ENCODE results near the gene ADORA2A.

ADORA2A gene

DNA sequence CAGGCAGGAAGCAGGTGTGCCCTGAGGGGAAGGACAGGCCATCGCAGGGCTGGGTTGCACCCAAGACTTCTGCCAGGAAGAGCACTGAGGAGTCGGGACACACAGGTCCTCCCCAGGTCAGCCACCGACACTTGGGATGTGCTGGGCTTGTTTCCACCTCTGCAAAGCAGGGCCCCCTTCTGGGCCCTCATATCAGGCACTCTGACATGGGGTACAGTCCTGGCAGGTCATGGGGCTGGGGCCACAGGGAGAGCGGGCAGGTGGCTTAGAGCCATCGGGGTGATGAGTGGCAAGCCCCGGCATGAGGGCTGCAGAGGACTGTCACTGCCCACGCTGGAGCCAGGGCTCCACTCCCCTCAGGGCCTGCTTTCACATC lies 7.9 kb upstream of the ADORA2A start:
- DNase-seq = no peak

DNA sequence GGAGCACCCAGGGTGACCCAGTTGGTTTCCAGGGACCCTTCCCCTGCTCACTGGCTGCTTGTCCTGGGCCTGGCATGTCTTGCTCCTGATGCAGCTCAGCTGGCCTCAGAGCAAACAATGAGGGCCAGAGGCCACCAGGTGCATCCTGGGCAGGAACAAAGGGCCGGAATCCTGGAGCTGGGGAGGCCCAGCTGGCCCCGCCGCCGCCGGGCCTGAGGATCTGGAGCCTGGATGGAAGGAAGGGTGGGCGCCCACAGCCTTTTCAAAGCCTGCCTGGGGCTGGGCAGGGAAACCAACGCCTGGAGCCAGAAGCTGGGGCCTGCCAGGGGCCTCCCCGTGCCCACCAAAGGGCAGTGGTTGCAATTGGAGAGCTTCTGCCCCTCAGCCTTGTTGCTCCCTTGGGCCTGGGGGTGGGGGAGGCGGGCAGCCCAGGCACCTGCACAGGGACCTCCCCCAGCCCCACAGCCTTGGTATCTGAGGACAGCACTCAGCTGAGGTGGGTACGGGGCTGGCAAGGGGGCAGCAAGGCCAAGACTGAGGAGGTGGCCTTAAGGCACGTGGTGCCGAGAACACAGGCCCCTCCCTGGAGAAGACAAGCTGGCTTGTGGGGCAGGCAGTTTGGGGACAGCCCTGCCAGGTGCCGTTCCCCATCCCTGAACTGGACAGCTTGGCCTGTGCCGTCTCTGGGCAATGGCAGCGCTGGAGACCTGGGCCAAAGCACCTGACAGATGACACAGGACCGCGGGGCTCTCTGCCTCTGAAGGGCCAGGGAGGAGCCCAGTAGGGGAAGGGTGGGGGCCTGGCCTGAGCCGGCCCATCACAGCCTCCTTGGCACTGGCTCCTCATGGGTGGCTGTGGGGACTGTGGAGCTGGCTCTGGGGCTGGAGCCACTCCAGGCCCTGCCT lies 7.1 kb upstream of the ADORA2A start:
- DNase-seq = no peak

DNA sequence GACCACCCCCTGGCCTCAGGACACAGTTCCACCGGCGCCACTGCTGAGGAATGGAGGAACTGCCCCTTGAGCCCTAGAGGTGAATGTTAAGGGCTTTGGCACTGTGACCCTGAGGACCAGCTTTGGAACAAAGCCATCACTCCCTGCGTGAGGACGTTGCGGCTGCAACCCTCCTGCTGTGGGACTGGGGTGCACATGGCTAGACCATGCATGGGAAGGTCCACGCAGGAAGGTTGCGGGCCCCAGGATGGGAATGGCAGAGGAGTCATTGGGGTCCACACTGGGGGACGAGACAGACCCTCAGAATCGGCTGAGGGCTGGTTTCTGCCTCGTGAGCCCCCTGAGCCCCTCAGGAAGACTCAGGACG lies 6.4 kb upstream of the ADORA2A start:
- DNase-seq = no peak

DNA sequence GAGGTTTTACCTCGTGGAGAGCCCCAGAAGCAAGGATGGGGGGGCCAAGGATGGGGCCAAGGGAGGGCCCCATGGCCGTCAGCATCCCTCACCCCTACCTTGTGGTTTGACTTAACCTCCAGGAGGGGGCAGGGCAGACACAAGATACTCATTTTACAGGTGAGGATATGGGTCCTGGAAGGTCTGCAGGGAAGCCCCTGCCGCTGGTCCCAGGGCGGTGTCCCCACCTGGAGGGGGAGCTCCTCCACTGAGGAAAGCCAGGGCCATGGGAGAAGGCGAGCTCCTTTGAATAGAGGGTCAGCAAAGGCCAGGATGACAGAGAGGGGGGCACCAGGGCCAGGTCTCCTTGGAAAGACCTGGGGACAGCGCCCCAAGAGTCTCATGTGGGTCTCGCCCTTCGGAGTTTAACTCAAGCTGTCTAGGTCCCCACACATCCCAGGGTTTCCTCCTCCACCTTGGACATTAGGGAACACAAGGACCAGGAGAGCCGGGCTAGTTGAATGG lies 5.9 kb upstream of the ADORA2A start:
- DNase-seq = no peak

DNA sequence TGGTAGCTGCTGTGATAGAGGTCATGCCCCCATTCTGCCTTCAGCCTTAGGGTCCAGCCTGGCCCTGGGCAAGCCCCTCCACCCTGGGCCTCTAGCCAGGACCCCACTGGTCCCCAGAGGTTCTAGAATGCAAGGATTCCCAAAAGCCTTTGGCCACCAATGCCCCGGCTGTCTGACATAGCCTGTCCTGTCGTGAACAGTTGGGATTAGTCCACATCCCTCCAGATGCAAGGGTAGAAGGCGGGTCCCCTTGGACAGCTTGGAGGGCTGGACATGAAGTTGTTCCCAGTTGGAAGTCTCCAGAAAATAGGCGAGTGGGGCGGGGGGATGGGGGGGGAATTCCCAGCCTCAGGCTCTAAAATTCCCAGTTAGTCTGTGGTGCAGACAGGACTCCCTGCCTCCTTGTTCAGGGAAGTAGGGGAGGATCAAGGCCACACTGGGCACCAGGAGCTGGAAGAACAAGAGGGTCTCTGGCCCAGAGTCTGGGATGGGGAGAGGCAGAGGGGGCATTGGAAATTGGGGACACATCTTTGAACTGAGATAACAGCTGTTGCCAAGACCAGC lies 5.2 kb upstream of the ADORA2A start:
- no peak for DNase-seq

DNA sequence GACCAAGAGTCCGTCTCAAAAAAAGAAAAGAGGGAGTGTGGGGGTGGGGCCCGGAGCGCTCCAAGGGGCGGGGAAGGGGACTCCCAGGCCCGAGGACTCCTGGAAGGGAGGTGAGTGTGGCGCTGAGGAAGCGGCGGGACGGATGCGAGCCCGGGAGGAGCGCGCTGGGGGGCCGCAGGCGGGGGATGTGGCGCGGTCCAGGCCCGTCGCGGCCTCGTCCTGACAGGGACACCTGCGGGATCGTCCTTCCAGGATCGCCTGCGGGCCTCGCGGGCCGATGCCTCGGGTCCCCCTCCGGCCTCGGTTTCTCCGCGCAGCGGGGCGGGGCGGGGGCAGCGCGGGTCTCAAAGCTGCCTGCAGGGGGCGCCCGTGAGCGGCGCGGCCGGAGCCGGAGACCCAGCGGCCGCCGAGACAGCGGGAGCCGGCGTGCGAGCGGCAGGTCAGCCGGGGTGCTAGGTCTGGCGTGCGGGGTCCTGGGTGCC lies 3.8 kb upstream of the ADORA2A start:
- no peak for DNase-seq

DNA sequence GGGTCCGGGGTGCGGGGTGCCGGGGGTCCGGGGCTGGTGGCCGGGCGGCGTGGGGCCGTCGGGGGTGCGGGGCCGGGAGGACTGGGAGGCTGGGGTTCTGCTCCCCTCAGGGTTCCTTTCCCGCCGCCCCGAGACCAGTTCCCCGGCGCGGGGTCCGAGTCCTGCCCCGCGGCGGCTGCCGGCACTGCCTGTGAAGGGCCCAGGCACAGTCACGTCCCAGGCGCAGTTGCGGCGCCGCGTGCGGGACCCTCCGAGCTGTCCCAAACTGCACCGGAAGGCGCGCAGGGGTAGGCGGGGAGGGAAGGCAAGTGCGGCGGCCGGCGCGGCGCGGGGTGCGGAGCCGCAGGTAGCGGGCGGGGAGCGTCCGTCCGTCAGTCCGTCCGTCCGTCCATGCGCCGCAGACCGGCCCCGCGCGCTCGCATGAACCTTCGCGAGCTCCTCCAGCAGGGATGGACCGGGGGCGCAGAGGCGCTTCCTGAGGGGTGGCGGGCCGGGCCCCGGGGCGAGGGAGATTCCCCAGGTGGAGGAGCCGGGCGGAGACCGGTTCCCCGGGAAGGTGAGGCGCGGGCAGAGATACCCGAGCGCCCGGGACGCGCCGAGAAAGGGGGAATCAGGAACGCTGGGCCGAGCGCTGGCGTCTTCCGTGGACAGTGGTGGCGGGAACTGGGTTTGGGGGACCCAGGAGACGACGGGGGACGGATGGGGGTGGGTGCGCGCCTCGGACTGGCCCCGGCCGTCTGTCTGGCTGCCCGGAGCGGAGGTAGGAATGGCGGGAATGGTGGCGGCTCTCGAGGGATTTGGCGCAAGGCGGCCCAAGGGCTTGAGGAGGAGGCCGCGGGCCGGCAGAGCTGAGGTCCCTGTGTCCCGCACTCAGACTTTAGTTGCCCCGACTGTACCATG lies 3.1 kb upstream of the ADORA2A start:
- DNase-seq = no peak

DNA sequence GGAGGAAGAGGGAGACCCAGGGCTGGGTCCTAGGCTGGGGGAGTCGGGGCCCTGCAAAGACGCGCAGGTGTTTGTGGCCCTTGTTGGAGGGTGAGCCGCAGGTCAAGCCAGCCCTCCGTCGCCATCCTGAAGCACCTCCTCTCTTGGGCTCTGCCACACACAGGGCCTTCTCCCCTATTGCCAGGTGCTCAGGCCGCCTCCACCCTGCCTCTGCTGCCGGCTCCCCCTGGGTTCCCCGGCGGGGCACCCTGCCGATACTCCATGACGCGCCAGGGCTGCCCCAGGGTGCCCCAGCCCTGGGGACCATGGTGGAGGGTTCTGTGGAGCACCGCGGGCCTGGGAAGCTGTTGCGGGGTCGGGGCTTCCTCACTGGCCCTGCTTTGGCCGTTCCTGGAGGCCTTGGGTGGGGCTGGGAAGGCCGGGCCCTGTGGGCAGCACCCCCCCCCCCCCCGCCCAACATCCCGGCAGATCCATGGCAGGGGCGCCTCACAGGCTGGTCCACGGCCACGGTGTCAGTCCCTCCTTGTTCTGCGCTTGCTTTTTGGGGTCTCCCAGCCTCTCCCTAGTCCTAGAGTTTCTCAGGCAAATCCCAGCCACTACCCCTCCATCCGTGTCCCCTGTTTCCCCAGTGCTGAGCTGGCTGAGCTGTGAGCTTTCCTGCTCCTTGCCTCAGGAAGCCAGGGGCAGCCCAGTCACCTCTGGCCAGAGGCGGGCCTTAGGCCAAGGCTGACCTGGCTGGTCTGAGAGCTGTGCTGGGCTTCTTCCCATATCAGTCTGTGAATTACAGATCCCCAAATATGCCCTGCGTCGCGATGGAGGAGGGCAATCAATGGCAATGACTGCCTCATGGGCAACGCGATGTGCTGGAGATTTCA lies 2.3 kb upstream of the ADORA2A start:
- DNase-seq = no peak

DNA sequence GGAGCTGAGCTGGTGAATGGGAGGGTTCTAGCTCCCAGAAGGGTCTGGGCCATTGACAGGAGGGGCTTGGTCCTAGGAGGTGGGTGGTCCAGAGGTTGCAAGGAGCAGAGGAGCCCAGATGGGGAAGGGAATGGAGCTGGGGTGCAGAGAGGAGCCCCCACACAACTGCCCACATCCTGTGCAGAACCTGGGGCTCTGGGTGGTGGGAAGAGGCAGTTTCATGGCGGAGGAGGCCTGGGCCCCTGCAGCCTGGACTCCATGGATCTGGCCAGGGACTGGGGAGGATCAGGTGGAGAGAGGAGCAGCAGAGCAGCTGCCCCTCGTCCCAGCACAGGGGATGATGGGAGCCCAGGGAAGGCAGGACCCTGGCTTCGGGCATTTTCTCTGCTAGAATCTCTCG lies 963 bp upstream of the ADORA2A start:
- no peak for DNase-seq

DNA sequence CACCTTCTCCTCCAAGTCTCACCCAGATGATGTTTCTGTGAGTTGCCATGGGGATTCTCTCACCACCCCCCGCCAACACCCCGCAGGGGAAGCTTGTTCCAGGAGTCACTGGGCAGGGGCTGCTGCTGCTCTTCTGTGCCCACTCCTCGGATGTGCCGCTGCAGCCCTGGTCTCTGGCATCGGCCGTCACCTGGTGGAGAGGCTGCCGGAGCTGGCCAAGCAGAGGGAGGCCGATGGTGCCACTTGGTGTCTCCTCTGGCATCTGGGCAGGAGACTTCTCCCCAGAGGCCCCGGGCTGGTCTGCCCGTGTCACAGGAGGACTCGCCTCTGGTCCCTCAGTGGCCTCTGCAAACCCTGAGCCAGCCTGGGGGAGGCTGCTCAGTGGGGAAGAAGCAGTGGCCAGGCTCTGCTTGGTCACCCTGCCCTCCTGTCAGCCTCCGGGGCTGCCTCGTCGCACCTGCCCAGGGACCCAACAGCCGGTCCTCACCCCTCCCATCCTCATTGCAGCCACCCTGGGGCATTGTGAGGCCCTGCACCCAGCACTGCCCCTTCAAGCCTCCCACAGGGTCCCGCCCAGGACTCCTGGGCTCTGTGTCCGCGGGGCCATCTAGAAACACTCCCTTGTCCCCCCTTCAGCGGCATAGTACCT lies 424 bp upstream of the ADORA2A start:
- DNase-seq = no peak

DNA sequence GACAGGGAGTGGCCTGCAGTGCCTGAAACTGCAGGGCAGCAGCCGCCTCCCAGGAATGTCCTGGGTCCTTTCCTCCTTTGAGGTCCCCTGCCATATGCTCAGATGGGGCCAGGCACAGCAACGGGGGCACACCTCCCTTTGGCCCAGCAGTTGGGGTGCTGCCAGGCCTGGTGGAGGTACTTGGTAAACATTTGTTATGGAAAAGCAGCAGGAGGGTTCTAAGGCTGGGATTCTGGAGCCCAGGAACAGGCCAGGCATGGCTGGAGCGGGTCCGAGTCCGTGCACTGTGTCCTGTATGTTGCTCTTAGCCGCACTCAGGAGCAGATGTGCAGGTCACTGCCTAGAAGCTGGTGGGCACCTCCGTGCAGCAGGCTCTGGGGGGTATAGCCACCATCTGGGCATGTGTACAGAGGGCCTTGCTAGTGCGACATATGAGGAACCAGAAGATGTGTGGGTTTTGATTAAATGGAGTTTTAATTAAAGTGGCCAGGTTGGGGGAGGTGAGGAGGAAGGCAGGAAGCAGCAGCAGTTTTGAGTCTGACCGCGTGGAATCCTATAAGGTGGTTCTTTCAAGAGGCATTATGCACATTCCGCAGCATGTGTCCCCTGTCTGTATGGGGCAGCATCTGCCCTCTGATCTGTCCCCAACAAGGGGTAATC lies 1.5 kb downstream of the ADORA2A start:
- no peak for DNase-seq

DNA sequence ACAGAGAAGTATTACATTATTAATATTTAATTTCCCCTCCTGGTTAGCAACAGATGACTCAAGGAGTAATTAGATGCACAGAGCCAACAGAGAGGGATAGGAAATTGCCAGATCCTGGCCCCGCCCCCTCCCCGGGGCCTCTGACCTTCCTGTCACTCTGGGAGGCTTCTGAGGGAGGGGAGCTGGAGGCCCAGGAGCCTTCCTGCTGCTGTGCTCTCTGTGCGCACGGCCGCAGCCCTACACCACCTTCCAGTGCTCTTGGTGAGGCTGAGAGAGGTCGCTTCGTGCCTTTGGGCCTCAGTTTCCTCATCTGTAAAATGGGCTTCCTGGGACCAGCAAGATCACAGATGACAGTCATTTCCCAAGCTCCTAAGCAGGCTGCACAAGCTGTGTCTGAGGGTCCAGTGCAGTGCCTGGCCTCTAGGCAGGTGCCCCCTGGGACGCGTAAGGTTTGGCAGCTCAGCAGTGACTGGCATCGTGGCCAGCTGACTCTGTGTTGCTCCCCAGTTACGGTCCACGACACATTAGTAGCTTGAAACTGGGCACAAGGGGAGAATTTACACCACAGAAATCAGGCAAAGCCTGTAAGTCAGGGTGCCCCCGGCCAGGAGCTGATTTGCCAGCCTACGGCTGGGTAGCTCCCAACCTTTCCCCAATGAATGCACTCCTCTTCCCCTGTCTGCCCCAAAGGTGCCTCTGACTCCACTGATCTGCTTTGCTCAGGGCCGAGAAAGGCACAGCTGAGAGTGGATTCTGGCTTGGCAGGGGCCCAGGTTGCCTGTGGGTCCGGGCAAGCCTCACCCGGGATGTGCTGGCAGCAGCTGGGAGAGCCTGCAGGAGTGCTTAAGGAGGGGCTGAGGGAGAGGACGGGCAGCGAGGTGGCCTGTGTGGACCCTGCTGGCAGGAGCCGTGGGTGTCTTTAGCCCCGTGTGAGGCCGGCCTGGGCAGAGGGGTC lies 2.3 kb downstream of the ADORA2A start:
- DNase-seq = peak in 1 of 2 experiments; percentile 2

DNA sequence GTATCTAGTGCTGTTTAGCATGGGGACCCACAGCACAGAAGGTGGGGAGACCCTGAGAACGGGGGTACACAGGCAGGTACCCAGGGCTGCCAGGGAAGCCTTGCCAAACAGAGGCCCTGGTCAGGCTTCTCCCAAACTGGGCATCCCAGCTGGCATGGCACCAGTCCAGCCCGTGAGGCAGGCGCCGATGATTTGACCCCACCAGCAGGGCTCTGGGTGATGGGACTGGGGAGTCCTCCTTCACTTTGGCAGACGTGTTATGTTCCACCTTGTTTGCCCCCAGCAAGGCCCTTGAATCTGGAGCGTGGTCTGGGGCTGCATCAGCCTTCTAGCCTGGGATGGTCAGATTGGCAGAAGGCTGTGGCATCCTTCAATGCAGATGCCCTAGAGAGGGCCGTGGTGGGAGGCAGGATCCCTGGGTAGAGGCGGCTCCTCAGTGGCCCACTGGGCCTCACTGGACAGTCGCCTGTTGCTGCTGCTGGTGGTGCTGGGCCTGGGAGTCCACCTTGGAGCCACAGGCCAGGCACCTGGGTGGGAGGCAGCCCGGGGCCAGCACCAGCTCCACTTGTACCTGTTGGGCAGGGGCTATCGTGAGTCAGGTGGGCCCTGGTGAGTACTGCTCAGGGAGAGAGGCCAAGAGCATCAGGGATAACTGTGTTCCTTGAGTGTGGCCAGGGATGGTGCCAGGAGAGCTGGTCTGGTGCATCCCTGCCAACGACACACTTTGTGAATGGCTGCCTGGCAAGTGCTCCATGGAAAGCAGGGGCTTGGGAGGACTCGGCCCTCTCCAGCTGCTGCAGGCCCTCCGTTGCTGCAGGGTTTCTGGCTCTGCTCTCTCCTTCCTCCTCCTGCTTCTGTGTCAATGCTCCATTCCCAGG lies 3.3 kb downstream of the ADORA2A start:
- DNase-seq = peak in 1 of 2 experiments; percentile 17

DNA sequence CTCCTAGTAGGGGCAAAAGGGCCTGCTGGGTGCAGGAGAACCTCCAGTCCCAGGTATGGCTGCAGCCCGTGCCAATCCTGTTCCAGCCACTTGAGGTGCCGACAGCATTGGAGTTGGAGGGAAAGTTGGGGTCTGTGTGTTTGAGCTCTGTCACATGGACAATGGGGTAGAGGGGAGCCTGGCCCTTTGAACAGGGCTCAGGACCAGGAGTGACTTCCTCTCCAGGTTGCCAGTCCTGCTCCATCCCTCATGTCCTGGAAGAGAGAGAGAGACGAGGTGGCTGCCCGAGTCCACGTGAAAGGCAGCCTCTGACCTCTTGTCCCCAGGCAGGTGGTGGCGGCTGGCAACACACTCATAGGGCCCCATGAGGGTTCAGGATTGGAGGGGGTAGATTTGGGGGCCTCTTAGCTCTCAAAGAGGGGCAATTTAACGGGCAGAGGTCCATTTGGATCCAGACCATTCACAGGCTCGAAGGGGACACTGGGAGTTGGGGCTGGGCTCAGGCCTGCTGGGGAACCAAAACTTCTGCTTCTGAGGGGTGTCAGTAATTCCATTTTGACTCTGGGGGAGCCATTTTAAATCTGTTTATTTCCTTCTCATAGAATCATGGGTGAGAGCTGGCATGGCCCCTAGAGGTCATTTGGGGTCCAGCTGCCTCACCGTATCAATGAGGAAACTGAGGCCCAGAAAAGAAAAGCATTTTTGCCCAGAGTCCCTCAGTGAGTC lies 4.1 kb downstream of the ADORA2A start:
- DNase-seq = no peak

DNA sequence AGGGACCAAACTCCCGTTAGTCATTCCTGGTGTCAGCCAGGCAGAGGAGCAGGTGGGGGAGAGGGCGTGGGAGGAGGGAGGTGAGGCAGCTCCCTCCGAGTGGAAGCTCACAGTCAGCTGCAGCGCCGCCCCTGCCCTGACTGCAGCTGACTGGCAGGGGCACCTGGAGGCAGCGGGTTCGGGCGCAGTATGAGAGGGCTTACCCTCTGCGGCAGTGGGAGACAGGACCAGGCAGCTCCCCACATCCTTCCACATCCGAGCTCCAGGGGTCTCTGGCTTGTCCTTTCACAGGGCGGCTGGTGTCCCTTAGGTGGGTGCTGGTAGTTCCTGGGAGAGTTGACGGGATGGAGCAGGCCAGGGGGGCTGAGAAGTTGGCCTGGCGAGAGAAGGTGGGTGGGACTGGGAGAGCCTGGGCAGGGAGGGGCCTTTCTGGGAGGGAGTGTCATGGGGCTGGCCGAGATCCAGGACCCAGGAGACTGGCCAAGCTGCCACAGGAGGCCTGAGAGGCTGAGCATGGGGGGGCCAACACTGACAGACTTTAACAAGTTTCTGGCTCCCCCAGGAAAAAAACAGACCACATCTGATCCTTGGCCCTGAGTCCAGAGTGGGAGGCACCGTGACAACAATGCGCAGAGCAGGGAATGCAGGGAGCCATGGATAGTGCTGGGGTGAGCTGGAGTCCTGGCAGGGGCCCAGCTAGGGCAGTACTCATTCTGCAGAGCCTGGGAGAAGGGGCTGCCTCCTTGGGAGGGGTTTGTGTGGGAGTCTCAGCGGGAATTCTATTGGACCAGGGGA lies 4.9 kb downstream of the ADORA2A start:
- DNase-seq = no peak

DNA sequence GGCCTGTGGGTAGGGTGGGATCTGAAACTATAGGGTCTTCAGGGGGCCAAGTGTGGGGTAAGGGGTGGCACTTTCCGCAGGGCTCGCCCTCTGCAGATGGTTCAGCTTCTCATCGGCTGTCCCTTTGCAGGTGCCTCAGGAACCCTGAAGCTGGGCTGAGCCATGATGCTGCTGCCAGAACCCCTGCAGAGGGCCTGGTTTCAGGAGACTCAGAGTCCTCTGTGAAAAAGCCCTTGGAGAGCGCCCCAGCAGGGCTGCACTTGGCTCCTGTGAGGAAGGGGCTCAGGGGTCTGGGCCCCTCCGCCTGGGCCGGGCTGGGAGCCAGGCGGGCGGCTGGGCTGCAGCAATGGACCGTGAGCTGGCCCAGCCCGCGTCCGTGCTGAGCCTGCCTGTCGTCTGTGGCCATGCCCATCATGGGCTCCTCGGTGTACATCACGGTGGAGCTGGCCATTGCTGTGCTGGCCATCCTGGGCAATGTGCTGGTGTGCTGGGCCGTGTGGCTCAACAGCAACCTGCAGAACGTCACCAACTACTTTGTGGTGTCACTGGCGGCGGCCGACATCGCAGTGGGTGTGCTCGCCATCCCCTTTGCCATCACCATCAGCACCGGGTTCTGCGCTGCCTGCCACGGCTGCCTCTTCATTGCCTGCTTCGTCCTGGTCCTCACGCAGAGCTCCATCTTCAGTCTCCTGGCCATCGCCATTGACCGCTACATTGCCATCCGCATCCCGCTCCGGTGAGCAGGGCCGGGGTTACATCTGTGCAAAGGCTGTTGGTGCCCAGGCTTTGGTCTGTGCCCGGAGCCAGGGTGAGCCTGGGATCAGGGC lies 5.8 kb downstream of the ADORA2A start:
- no peak for DNase-seq

Measured in cerebellar nuclear complex (tissue), 1 donor.